GM12878 (cell line): ENCODE results near the gene RBBP8NL. TPM values are rescaled to one million over a fixed set of nuclear protein-coding genes. Genes with fewer than 3 reads are reported as not detected.

Experiments used
- ATAC-seq: fragments of 200-7000 bp; cut with Tn5 transposase; 3 replicates; pipeline ENCODE4 v1.9.1; 2020; ENCODE audit warnings: mild to moderate bottlenecking, moderate library complexity
- BruUV-seq: library from RNA; stranded (reverse); fragments of 400-500 nt; replicated peaks from 2 replicates; lab custom pipeline; 2021; lab: Mats Ljungman, UMichigan
- CTCF ChIA-PET: fragments of 300-600 bp; sonication (Branson Sonifier 250); formaldehyde crosslinking; extraction: SDS; loops from one replicate; lab custom pipeline; 2021; ENCODE audit warnings: inconsistent platforms; lab: Yijun Ruan, JAX
- POLR2A ChIA-PET: fragments of 350-600 bp; formaldehyde crosslinking; extraction: SDS; loops from one replicate; lab custom pipeline; 2021; ENCODE audit warnings: inconsistent platforms; lab: Charles Lee
- RAD21 ChIA-PET: fragments of 300-600 bp; sonication (Branson Sonifier 250); formaldehyde crosslinking; loops from one replicate; lab custom pipeline; 2023; ENCODE audit warnings: antibody characterized with exemption; ENCODE audit not compliant: unreplicated experiment; lab: Charles Lee
- SMC1A ChIA-PET: fragments of 300-600 bp; sonication (Branson Sonifier 250); formaldehyde crosslinking; loops from one replicate; lab custom pipeline; 2023; ENCODE audit not compliant: unreplicated experiment, uncharacterized antibody; lab: Charles Lee
- DNase-seq: peaks from one replicate; pipeline ENCODE4 v3.0.0-alpha.2; 2011; ENCODE audit warnings: low read depth, low spot score
- FAIRE-seq: peaks from 3 replicates; lab custom pipeline; 2011; peaks lifted over from hg19 to GRCh38; lab: Jason Lieb, UNC
- H2AFZ ChIP-seq: 2 replicates; pipeline ENCODE4 v1.6.0; 2011; ENCODE audit warnings: low read depth, low read length, control low read depth; ENCODE audit not compliant: control insufficient read depth
- H3K27ac ChIP-seq: 2 replicates; pipeline ENCODE4 v1.5.1; 2011; ENCODE audit warnings: control low read depth; ENCODE audit not compliant: control insufficient read depth, insufficient read depth
- H3K27me3 ChIP-seq, 2 experiments: replicated peaks in 1 of 2; 2 replicates each; pipeline versions ENCODE4 v1.6.0 to v1.6.1; 2011; ENCODE audit warnings: low read length in 1 of 2; ENCODE audit not compliant: control insufficient read depth in 2 of 2, insufficient read depth in 2 of 2
- H3K36me3 ChIP-seq, 2 experiments: 2 replicates each; pipeline ENCODE4 v1.5.1; 2011; ENCODE audit warnings: low read length in 1 of 2; ENCODE audit not compliant: control insufficient read depth in 2 of 2, insufficient read depth in 2 of 2
- H3K4me1 ChIP-seq: 2 replicates; pipeline ENCODE4 v1.6.1; 2011; ENCODE audit warnings: mild to moderate bottlenecking, low read length, moderate library complexity, mixed read lengths; ENCODE audit not compliant: control insufficient read depth, insufficient read depth
- H3K4me2 ChIP-seq: 2 replicates; pipeline ENCODE4 v1.6.0; 2011; ENCODE audit warnings: control low read depth; ENCODE audit not compliant: control insufficient read depth, insufficient read depth
- H3K4me3 ChIP-seq: fragments of 200-600 bp; sonication (generic); 2 replicates; pipeline ENCODE4 v1.5.1; 2016
- H3K79me2 ChIP-seq: 2 replicates; pipeline ENCODE4 v1.6.0; 2011; ENCODE audit warnings: low read length; ENCODE audit not compliant: control insufficient read depth, insufficient read depth
- H3K9ac ChIP-seq: 2 replicates; pipeline ENCODE4 v1.8.0; 2011; ENCODE audit warnings: low read length, control low read depth, mixed read lengths; ENCODE audit not compliant: control insufficient read depth, insufficient read depth
- H3K9me3 ChIP-seq: replicated peaks from 3 replicates; pipeline ENCODE4 v1.5.1; 2011; ENCODE audit warnings: mild to moderate bottlenecking, low read length; ENCODE audit not compliant: control insufficient read depth, insufficient read depth
- H4K20me1 ChIP-seq: 2 replicates; pipeline ENCODE4 v1.6.0; 2011; ENCODE audit not compliant: control insufficient read depth, insufficient read depth
- CHD1 ChIP-seq: IDR thresholded peaks from 2 replicates; pipeline ENCODE4 v1.6.1; 2012; ENCODE audit warnings: low read depth, low read length, improper control_type of control experiment
- HDGF ChIP-seq: fragments of 450-650 bp; IDR thresholded peaks from 2 replicates; pipeline ENCODE4 v1.6.1; 2016; ENCODE audit warnings: antibody characterized with exemption
- MXI1 ChIP-seq: fragments of 150-350 bp; IDR thresholded peaks from 2 replicates; pipeline ENCODE4 v1.6.1; 2011; ENCODE audit warnings: low read depth, mild to moderate bottlenecking, inconsistent platforms, low read length, improper control_type of control experiment
- RAD21 ChIP-seq: IDR thresholded peaks from 2 replicates; pipeline ENCODE4 v1.6.1; 2011; ENCODE audit warnings: mild to moderate bottlenecking, low read depth, low read length, moderate library complexity; ENCODE audit not compliant: insufficient read depth
- SMAD1 ChIP-seq: fragments of 450-650 bp; IDR thresholded peaks from 2 replicates; pipeline ENCODE4 v1.6.1; 2018; ENCODE audit warnings: mild to moderate bottlenecking, low read depth; ENCODE audit not compliant: partially characterized antibody
- SMARCA5 ChIP-seq: fragments of 450-650 bp; IDR thresholded peaks from 2 replicates; pipeline ENCODE4 v1.6.1; 2017; ENCODE audit warnings: mild to moderate bottlenecking
- SMC3 ChIP-seq: IDR thresholded peaks from 2 replicates; pipeline ENCODE4 v1.6.1; 2011; ENCODE audit warnings: low read length, improper control_type of control experiment, borderline replicate concordance
- SP1 ChIP-seq: IDR thresholded peaks from one replicate; pipeline ENCODE4 v1.6.1; 2011; ENCODE audit warnings: low read depth, low read length
- TCF12 ChIP-seq: IDR thresholded peaks from 2 replicates; pipeline ENCODE4 v1.6.1; 2011; ENCODE audit warnings: low read depth, mild to moderate bottlenecking, low read length
- YY1 ChIP-seq: IDR thresholded peaks from 2 replicates; pipeline ENCODE4 v1.6.1; 2011; ENCODE audit warnings: low read depth, mild to moderate bottlenecking, low read length
- WGBS: methylation state at CpG from one replicate; pipeline ENCODE4 v1.1.6; 2016; ENCODE audit warnings: low lambda C conversion rate; ENCODE audit not compliant: insufficient replicate concordance, insufficient coverage; ENCODE audit errors: missing lambda C conversion rate; 5-methylcytosine and 5-hydroxymethylcytosine counted together
- in situ Hi-C: fragments of 300-500 bp; cut with MboI; formaldehyde crosslinking; loops from 9 replicates; pipeline ENCODE4 v1.14.3; 2018; ENCODE audit warnings: mixed read lengths
- intact Hi-C: fragments of 100-400 bp; cut with micrococcal nuclease; formaldehyde crosslinking; loops from one replicate; pipeline ENCODE4 v1.14.2; 2022; ENCODE audit not compliant: unreplicated experiment
- polyA plus RNA-seq, 11 experiments: library from polyadenylated mRNA; depleted of rRNA in 4 of 11; unstranded in 6 of 11; stranded (reverse) in 5 of 11; fragments of >200 nt; fragmentation: Nextera tagmentation in 4 of 11; fragmentation: Illumina TruSeq in 1 of 11; extraction: Ambion mirVana in 4 of 11; extraction: Trizol in 1 of 11; gene quantifications; 1 replicate in 1 of 11; 2 replicates in 10 of 11; pipeline versions ENCODE4 v1.2.1 to v1.2.3, GENCODE V29; 2011 to 2016; ENCODE audit warnings: inconsistent platforms in 2 of 11, missing spikeins in 2 of 11, low read depth in 1 of 11
- total RNA-seq, 4 experiments: library from RNA; depleted of rRNA in 3 of 4; stranded (reverse); fragments of >200 nt in 3 of 4; fragmentation: Illumina TruSeq in 1 of 4; extraction: Trizol in 1 of 4; gene quantifications; 2 replicates each; pipeline versions ENCODE4 v1.2.1 to v1.2.3, GENCODE V29; 2013 to 2021
- TF ChIP-seq, protein P1 (sequence below): fragments of 450-650 bp; IDR thresholded peaks from 2 replicates; pipeline ENCODE4 v1.6.1; 2016; ENCODE audit warnings: mild to moderate bottlenecking
- TF ChIP-seq, protein P2 (sequence below), 3 experiments: IDR thresholded peaks in 2 of 3; conservative IDR thresholded peaks in 1 of 3; 2 replicates each; pipeline ENCODE4 v1.5.1; 2011; ENCODE audit warnings: low read depth in 3 of 3, low read length in 3 of 3, mild to moderate bottlenecking in 3 of 3, control low read depth in 2 of 3, moderate library complexity in 2 of 3, inconsistent platforms in 1 of 3, mixed read lengths in 1 of 3; ENCODE audit not compliant: control insufficient read depth in 2 of 3, insufficient read depth in 1 of 3; ENCODE audit errors: extremely low read depth in 1 of 3
- TF ChIP-seq, protein P3 (sequence below): fragments of 450-650 bp; IDR thresholded peaks from 2 replicates; pipeline ENCODE4 v1.6.1; 2017; ENCODE audit warnings: mild to moderate bottlenecking, low read depth, inconsistent platforms; ENCODE audit not compliant: poor library complexity, severe bottlenecking

RBBP8NL gene
- total and polyA plus RNA-seq, 10 of the 15 experiments (the other 5 are each of a cell fraction or from before 2014, with no cell fraction given) = not detected

DNA sequence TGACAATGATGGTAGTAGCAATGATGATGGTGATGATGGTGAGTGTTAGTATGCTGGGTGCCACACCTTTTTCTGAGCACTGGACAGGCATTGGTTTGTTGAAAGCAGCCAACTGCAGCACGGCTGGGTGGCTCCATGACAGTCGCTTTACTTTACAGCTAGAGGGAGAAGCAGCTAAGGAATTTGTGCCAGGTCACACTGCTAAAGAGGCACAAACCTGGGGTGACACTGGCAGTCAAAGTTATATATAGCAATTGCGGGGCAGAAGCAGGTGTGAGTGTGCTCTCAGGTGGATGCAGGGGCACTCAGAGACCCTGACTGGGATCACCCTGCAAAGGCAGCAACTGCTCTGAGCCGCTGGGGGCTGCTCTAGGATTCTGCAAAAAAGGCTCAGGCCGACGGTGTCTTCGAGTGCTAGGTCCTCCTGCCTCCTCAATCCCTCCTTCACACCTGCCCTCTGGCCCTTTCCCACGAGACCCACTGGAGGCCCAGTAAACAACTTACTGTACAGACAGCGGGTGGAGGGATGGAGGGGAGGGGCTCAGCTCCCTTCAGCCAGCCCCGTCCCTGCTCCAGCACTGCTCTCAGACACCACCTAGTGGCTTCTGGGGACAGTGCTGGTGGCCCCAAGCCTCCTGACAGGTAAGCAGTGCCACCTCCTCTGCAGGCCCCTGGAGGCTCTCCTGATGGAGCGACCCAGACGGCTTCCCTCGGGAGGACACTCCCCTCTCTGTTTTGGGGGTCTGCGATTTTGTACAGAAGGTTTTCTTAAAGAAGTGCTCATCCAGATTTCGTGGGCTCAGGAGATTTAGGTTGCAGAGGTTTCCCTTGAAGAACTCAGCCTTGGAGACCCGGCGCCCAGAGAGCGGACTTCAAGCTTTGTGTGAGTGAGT is 44.8 kb downstream of the RBBP8NL start:
- peak; percentile 32 for DNase-seq
- no peak overlapping the region for H3K4me2 ChIP-seq
- no TSS peak for BruUV-seq
- intact Hi-C loops = loop anchor here (1.0 to 10.0 kb wide), 6 partner anchors 40 to 368 kb away; partner anchors contain the start of genes ADRM1, LSM14B and MTG2
- H3K4me1 ChIP-seq = no peaks in the 10 kb centered on the region; the same call in 1 of the 2 replicates
- H3K36me3 ChIP-seq = no peaks in the 10 kb centered on the region; a peak in 2 of 4 replicates
- in situ Hi-C loops = loop anchor here (5.0 to 25.0 kb wide), 2 partner anchors 75 to 370 kb away; no protein-coding TSS in a partner anchor
- TF ChIP-seq SMAD1 (no peak), YY1 (peak; percentile 72; the same call in 1 of the 2 replicates), TCF12 (0 out of 2 replicates have a peak, but pooled peaks have one; percentile 15), MXI1 (peak; percentile 32; the same call in 1 of the 2 replicates), CHD1 (no peak), SMC3 (peak; percentile 92), SMARCA5 (peak; percentile 82), HDGF (peak; percentile 29; the same call in 1 of the 2 replicates), RAD21 (peak; percentile 90), SP1 (peak; percentile 12)
- TF ChIP-seq, protein P1, sequence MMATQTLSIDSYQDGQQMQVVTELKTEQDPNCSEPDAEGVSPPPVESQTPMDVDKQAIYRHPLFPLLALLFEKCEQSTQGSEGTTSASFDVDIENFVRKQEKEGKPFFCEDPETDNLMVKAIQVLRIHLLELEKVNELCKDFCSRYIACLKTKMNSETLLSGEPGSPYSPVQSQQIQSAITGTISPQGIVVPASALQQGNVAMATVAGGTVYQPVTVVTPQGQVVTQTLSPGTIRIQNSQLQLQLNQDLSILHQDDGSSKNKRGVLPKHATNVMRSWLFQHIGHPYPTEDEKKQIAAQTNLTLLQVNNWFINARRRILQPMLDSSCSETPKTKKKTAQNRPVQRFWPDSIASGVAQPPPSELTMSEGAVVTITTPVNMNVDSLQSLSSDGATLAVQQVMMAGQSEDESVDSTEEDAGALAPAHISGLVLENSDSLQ = 0 out of 2 replicates have a peak, but pooled peaks have one; percentile 10
- TF ChIP-seq, protein P2, sequence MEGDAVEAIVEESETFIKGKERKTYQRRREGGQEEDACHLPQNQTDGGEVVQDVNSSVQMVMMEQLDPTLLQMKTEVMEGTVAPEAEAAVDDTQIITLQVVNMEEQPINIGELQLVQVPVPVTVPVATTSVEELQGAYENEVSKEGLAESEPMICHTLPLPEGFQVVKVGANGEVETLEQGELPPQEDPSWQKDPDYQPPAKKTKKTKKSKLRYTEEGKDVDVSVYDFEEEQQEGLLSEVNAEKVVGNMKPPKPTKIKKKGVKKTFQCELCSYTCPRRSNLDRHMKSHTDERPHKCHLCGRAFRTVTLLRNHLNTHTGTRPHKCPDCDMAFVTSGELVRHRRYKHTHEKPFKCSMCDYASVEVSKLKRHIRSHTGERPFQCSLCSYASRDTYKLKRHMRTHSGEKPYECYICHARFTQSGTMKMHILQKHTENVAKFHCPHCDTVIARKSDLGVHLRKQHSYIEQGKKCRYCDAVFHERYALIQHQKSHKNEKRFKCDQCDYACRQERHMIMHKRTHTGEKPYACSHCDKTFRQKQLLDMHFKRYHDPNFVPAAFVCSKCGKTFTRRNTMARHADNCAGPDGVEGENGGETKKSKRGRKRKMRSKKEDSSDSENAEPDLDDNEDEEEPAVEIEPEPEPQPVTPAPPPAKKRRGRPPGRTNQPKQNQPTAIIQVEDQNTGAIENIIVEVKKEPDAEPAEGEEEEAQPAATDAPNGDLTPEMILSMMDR (IDR thresholded peaks at IDR 0.05 in 2 of 3, conservative IDR thresholded peaks at IDR 0.05 in 1 of 3; ENCODE audit: control insufficient read depth in 2 of 3, extremely low read depth in 1 of 3, insufficient read depth in 1 of 3, low read depth in 3 of 3, low read length in 3 of 3) = peak; percentile 93 to 99 (median 94)
- TF ChIP-seq, protein P3, sequence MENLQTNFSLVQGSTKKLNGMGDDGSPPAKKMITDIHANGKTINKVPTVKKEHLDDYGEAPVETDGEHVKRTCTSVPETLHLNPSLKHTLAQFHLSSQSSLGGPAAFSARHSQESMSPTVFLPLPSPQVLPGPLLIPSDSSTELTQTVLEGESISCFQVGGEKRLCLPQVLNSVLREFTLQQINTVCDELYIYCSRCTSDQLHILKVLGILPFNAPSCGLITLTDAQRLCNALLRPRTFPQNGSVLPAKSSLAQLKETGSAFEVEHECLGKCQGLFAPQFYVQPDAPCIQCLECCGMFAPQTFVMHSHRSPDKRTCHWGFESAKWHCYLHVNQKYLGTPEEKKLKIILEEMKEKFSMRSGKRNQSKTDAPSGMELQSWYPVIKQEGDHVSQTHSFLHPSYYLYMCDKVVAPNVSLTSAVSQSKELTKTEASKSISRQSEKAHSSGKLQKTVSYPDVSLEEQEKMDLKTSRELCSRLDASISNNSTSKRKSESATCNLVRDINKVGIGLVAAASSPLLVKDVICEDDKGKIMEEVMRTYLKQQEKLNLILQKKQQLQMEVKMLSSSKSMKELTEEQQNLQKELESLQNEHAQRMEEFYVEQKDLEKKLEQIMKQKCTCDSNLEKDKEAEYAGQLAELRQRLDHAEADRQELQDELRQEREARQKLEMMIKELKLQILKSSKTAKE = no peak
- WGBS = 43% methylated on average over 18 of the region's 18 CpGs
- peak; percentile 89 for FAIRE-seq
- ChIA-PET RAD21 (interaction anchor here (0.5 to 1.6 kb wide), 4 partner anchors 80 to 372 kb away, joined by 3 to 12 read pairs (median 5); no protein-coding TSS in a partner anchor), POLR2A (interaction anchor here (0.5 kb wide), 1 partner anchor 371 kb away, joined by 3 read pairs; no protein-coding TSS in a partner anchor), CTCF (interaction anchor here (0.6 to 5.2 kb wide), 15 partner anchors 15 to 371 kb away, joined by 3 to 38 read pairs (median 3); partner anchors contain the start of genes ADRM1 and LAMA5), SMC1A (interaction anchor here (0.7 to 1.4 kb wide), 4 partner anchors 42 to 371 kb away, joined by 3 to 4 read pairs (median 3); partner anchors contain the start of gene ADRM1)
- H3K27me3 ChIP-seq = no peaks in the 10 kb centered on the region
- H2AFZ ChIP-seq = no peak overlapping the region
- H3K79me2 ChIP-seq = peaks cover 29% of the 10 kb centered on the region
- H3K9ac ChIP-seq = no peak overlapping the region
- no peak overlapping the region for H3K27ac ChIP-seq
- H3K9me3 ChIP-seq = no peaks in the 10 kb centered on the region
- no peaks in the 10 kb centered on the region for H4K20me1 ChIP-seq
- no peak overlapping the region for H3K4me3 ChIP-seq
- peak; percentile 86 for ATAC-seq
